CD8-positive, alpha-beta memory T cell (primary cell): ENCODE measurements around the gene CRISP2. TPM values are rescaled to one million over a fixed set of nuclear protein-coding genes. Genes with fewer than 3 reads are reported as not detected.

Experiments used
- CTCF ChIA-PET: fragments of 350-600 bp; sonication (Branson Sonifier 250); formaldehyde crosslinking; loops from one replicate; lab custom pipeline; 2021; ENCODE audit warnings: antibody characterized with exemption; lab: Charles Lee
- POLR2A ChIA-PET: fragments of 350-600 bp; sonication (Branson Sonifier 250); formaldehyde crosslinking; loops from one replicate; lab custom pipeline; 2021; ENCODE audit warnings: antibody characterized with exemption; lab: Charles Lee
- DNase-seq, 5 donors: peaks; one replicate each; pipeline versions ENCODE4 v3.0.0 to v3.0.0-alpha.2; 2020 to 2022; ENCODE audit warnings: mixed read lengths in 1 of 5
- H3K27ac ChIP-seq: one replicate; pipeline ENCODE4 v1.7.0; 2013; ENCODE audit warnings: low read depth, mild to moderate bottlenecking, low read length, moderate library complexity
- H3K27me3 ChIP-seq: 2 replicates; pipeline ENCODE4 v1.7.0; 2013; ENCODE audit warnings: low read length, mild to moderate bottlenecking; ENCODE audit not compliant: insufficient read depth, poor library complexity, severe bottlenecking
- H3K36me3 ChIP-seq: 2 replicates; pipeline ENCODE4 v1.7.0; 2013; ENCODE audit warnings: mild to moderate bottlenecking, low read length, moderate library complexity; ENCODE audit not compliant: insufficient read depth
- H3K4me1 ChIP-seq: 2 replicates; pipeline ENCODE4 v1.7.0; 2013; ENCODE audit warnings: mild to moderate bottlenecking, low read length, moderate library complexity; ENCODE audit not compliant: insufficient read depth
- H3K4me3 ChIP-seq: 2 replicates; pipeline ENCODE4 v1.7.0; 2013; ENCODE audit warnings: mild to moderate bottlenecking, low read length
- H3K9me3 ChIP-seq: 2 replicates; pipeline ENCODE4 v1.7.0; 2013; ENCODE audit warnings: mild to moderate bottlenecking, low read length
- H3K27ac Mint-ChIP-seq, 8 donors: one replicate each; pipeline ENCODE4 v1.8.0; 2020 to 2021; ENCODE audit warnings: mixed read lengths in 8 of 8, mild to moderate bottlenecking in 6 of 8, inconsistent platforms in 3 of 8, moderate library complexity in 3 of 8
- H3K27me3 Mint-ChIP-seq, 2 donors: one replicate each; pipeline ENCODE4 v1.8.0; 2020 to 2021; ENCODE audit warnings: mixed read lengths in 2 of 2, mild to moderate bottlenecking in 1 of 2, moderate library complexity in 1 of 2
- H3K36me3 Mint-ChIP-seq, 3 donors: one replicate each; pipeline ENCODE4 v1.8.0; 2020 to 2021; ENCODE audit warnings: mixed read lengths in 3 of 3, inconsistent platforms in 1 of 3, mild to moderate bottlenecking in 1 of 3
- H3K4me1 Mint-ChIP-seq, 3 donors: one replicate each; pipeline ENCODE4 v1.8.0; 2020 to 2021; ENCODE audit warnings: mixed read lengths in 3 of 3, inconsistent platforms in 1 of 3, mild to moderate bottlenecking in 1 of 3
- H3K4me3 Mint-ChIP-seq, 7 donors: one replicate each; pipeline ENCODE4 v1.8.0; 2020 to 2021; ENCODE audit warnings: mixed read lengths in 7 of 7, mild to moderate bottlenecking in 6 of 7, moderate library complexity in 4 of 7, inconsistent platforms in 2 of 7
- H3K9me3 Mint-ChIP-seq, 5 donors: one replicate each; pipeline ENCODE4 v1.8.0; 2020 to 2022; ENCODE audit warnings: mixed read lengths in 5 of 5, mild to moderate bottlenecking in 3 of 5, moderate library complexity in 2 of 5, inconsistent platforms in 1 of 5
- polyA plus RNA-seq: library from polyadenylated mRNA; unstranded; fragments of 300-500 nt; fragmentation: Illumina TruSeq; gene quantifications from one replicate; pipeline ENCODE4 v1.2.3, GENCODE V29; 2021
- total RNA-seq, 2 experiments: library from RNA; stranded (reverse); gene quantifications; one replicate each; pipeline ENCODE4 v1.2.3, GENCODE V29; 2021

The CRISP2 gene
- total and polyA plus RNA-seq, 3 experiments from 2014 or later, result not detected

DNA sequence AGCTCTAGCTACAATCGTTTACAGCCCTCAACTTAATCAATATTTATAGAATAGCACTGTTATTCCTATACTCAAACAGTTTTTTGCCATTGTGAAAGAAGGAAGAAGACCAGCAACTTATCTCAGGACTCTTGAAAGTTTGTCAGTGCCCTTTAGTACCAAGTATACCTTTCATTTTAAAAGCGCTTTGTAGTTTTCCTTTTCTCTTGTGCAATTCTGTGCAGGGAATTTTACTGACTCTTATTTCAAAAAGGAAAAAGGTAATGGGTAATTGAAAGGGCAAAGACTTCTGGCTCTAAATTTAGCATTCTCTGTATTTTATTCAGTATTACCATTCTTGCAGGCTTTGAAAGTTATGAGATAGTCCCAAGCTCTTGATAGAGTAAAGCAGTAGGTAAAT, 59.9 kb downstream of the CRISP2 start:
- Mint-ChIP-seq H3K4me3 (no peak overlapping the region), H3K4me1 (no peaks in the 10 kb centered on the region), H3K36me3 (no peaks in the 10 kb centered on the region), H3K27ac (no peak overlapping the region), H3K27me3 (no peaks in the 10 kb centered on the region), H3K9me3 (peaks cover 0 to 5% (median 0%) of the 10 kb centered on the region in 5 donors)
- Histone ChIP-seq H3K27ac (no peak overlapping the region), H3K27me3 (no peaks in the 10 kb centered on the region), H3K4me3 (no peak overlapping the region), H3K36me3 (no peaks in the 10 kb centered on the region), H3K9me3 (no peaks in the 10 kb centered on the region), H3K4me1 (no peaks in the 10 kb centered on the region)
- ChIA-PET CTCF (no interaction called here), POLR2A (no interaction called here)
- DNase-seq, result no peak

DNA sequence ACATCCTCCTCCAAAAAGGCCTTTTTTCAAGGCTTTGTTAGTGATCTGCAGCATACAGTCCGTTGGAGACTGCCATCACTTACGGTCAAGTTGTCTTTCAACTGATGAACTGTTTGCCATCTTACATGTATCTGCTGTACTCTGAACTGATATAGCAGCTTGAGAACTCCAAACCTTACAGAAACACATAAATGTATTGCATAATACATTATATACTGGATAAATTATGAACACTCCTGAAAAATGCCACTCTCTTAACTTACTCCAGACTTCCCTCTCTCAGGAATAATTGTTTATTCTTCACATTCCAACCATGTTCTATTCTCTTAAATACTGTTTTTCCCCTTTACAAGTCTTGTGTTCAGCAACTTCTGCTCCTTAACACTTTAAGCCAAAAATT, 62.1 kb downstream of the CRISP2 start:
- Mint-ChIP-seq H3K9me3 (peaks cover 0 to 10% (median 0%) of the 10 kb centered on the region in 5 donors), H3K36me3 (no peaks in the 10 kb centered on the region), H3K4me3 (no peak overlapping the region), H3K4me1 (no peaks in the 10 kb centered on the region), H3K27ac (no peak overlapping the region), H3K27me3 (no peaks in the 10 kb centered on the region)
- Histone ChIP-seq H3K9me3 (no peaks in the 10 kb centered on the region), H3K27ac (no peak overlapping the region), H3K36me3 (no peaks in the 10 kb centered on the region), H3K4me3 (no peak overlapping the region), H3K4me1 (no peaks in the 10 kb centered on the region), H3K27me3 (no peaks in the 10 kb centered on the region)
- ChIA-PET CTCF (no interaction called here), POLR2A (no interaction called here)
- DNase-seq, result no peak

DNA sequence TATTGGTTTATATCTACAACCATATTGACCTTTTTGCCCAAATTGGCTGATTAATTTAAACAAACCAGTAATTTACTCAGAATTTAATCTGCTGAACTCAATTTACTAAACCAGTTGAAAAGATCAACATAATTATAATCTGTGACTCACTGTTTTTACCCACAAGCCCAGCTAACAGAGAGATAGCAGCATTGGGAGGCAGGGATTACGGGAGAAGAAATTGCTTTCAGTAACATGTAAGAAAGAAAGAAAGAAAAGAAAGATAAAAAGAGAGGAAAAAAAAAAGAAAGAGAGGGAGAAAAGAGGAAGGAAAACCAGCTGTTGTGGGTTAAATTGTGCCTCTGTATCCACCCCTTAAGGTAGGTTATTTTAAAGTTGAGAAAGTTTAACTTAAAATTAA, 63.4 kb downstream of the CRISP2 start:
- no peak overlapping the region for H3K4me3 Mint-ChIP-seq
- Histone ChIP-seq H3K4me1 (no peaks in the 10 kb centered on the region), H3K27ac (no peak overlapping the region), H3K27me3 (no peaks in the 10 kb centered on the region), H3K36me3 (no peaks in the 10 kb centered on the region), H3K4me3 (no peak overlapping the region), H3K9me3 (no peaks in the 10 kb centered on the region)
- CTCF ChIA-PET, result no interaction called here
- no peak for DNase-seq
- H3K27me3 Mint-ChIP-seq, result no peaks in the 10 kb centered on the region
- no peaks in the 10 kb centered on the region for H3K4me1 Mint-ChIP-seq
- no peaks in the 10 kb centered on the region for H3K36me3 Mint-ChIP-seq
- H3K27ac Mint-ChIP-seq, result no peak overlapping the region
- peaks cover 0 to 13% (median 0%) of the 10 kb centered on the region in 5 donors for H3K9me3 Mint-ChIP-seq
- POLR2A ChIA-PET, result no interaction called here

DNA sequence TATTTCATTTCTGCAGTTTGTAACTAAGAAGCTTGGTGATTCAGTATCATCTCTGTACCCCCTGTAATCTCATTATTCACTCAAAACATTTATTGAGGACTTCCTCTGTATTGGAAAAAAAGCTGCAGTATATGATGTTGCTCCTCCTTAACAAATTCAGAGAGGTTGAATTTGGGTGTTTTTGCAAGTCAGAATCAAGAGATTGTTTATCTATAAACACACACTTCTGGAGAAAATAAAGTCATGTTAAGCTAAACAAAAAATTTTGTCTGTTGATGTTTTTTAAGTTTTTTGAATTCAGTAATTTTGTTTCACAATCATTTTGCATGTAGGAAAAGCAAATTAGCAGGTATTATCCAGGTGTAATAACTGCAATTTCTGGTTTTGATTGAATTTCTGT, 65.3 kb downstream of the CRISP2 start:
- CTCF ChIA-PET, result no interaction called here
- Histone ChIP-seq H3K4me3 (no peak overlapping the region), H3K4me1 (no peaks in the 10 kb centered on the region), H3K9me3 (no peaks in the 10 kb centered on the region), H3K27me3 (no peaks in the 10 kb centered on the region), H3K27ac (peak overlapping the region; percentile 66), H3K36me3 (no peaks in the 10 kb centered on the region)
- H3K4me1 Mint-ChIP-seq, result no peaks in the 10 kb centered on the region
- no peaks in the 10 kb centered on the region for H3K27me3 Mint-ChIP-seq
- peaks cover 0 to 13% (median 0%) of the 10 kb centered on the region in 5 donors for H3K9me3 Mint-ChIP-seq
- no peak overlapping the region for H3K27ac Mint-ChIP-seq
- POLR2A ChIA-PET, result no interaction called here
- no peak for DNase-seq
- no peaks in the 10 kb centered on the region for H3K36me3 Mint-ChIP-seq
- H3K4me3 Mint-ChIP-seq, result no peak overlapping the region

DNA sequence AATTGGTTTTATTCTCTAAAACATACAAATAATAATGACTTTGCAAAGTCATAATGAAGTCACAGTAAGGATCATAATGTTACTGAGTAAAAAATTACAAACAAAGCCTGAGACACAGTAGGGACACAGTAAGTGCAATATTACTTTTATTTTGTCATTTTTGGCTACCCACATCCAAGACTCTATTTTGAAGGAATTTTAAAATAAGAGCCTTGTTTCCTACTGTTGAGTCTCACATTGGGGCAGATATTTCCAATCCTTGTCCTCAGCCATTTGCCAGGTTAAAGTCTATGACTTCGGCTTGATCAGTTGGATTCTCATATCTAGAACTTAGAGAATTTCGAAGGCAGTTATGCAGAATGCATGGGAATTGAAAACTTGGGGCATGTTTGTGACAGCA, 65.9 kb downstream of the CRISP2 start:
- H3K27ac Mint-ChIP-seq, result no peak overlapping the region
- H3K4me3 ChIP-seq, result no peak overlapping the region
- CTCF ChIA-PET, result no interaction called here
- no peaks in the 10 kb centered on the region for H3K4me1 Mint-ChIP-seq
- H3K36me3 Mint-ChIP-seq, result no peaks in the 10 kb centered on the region
- H3K9me3 Mint-ChIP-seq, result peaks cover 0 to 13% (median 0%) of the 10 kb centered on the region in 5 donors
- H3K4me1 ChIP-seq, result no peaks in the 10 kb centered on the region
- no peaks in the 10 kb centered on the region for H3K9me3 ChIP-seq
- no peak overlapping the region for H3K4me3 Mint-ChIP-seq
- no peaks in the 10 kb centered on the region for H3K36me3 ChIP-seq
- POLR2A ChIA-PET, result no interaction called here
- peak overlapping the region; percentile 66 for H3K27ac ChIP-seq
- no peak for DNase-seq
- H3K27me3 Mint-ChIP-seq, result no peaks in the 10 kb centered on the region
- H3K27me3 ChIP-seq, result no peaks in the 10 kb centered on the region

DNA sequence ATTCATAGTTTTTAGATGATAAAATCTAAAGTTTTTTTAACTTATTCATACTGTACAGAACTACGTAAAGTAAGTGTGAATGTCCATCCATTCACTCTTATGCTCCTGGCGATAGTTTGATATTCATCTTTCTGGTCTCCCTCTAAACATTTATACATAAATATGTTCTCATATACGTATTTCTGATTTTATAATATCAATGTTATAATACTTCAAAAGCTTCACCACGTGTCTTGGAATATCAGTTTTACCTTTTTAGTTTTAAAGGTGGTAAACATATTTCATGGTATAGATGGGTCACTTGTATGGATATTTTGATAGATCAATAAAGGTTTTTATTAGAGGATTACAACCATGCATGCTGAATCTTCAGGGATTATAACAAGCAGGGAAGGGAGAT, 66.4 kb downstream of the CRISP2 start:
- H3K27me3 ChIP-seq, result no peaks in the 10 kb centered on the region
- Mint-ChIP-seq H3K9me3 (peaks cover 0 to 13% (median 0%) of the 10 kb centered on the region in 5 donors), H3K4me3 (no peak overlapping the region), H3K36me3 (no peaks in the 10 kb centered on the region), H3K27me3 (no peaks in the 10 kb centered on the region), H3K4me1 (no peaks in the 10 kb centered on the region), H3K27ac (no peak overlapping the region)
- POLR2A ChIA-PET, result no interaction called here
- no peak overlapping the region for H3K4me3 ChIP-seq
- DNase-seq, result no peak
- no peaks in the 10 kb centered on the region for H3K36me3 ChIP-seq
- CTCF ChIA-PET, result no interaction called here
- no peaks in the 10 kb centered on the region for H3K9me3 ChIP-seq
- no peaks in the 10 kb centered on the region for H3K4me1 ChIP-seq
- H3K27ac ChIP-seq, result peak overlapping the region; percentile 66

DNA sequence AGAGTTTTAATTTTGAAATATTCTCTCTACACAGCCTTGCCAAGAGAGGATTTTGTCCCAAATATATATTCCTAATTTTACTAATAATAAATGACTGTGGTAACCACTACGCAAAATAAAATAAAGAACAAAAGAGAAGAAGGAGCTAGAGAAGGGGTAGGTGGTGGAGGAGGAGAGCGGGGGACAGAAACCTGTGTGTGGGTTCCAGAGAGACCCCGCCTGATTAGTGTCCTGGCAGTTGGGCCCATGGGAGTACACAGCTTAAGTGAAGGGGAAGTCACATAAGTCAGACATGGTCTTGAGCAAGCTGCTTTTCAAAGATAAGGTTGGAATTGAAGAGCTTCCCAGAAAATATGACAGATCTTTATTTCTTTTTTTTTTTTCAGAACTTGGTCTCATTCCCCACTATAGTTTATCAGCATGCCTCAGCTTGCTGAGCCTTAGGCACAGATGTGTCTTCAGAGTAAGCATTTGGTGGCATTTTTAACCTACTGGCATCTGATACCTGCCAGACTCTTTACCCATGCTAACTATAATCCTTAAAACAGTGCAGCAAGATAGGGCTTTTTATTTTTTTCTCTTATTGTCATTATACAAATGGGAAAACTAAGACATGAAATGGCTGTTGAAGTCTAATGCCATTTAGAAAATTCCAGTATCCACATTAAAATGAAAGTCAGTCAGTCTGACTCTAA, 67.1 kb downstream of the CRISP2 start:
- Histone ChIP-seq H3K4me3 (no peak overlapping the region), H3K27ac (peak overlapping the region; percentile 66), H3K27me3 (no peaks in the 10 kb centered on the region), H3K9me3 (no peaks in the 10 kb centered on the region), H3K36me3 (no peaks in the 10 kb centered on the region), H3K4me1 (no peaks in the 10 kb centered on the region)
- Mint-ChIP-seq H3K27ac (no peak overlapping the region), H3K4me1 (no peaks in the 10 kb centered on the region), H3K4me3 (no peak overlapping the region), H3K27me3 (no peaks in the 10 kb centered on the region), H3K36me3 (no peaks in the 10 kb centered on the region), H3K9me3 (peaks cover 0 to 13% (median 0%) of the 10 kb centered on the region in 5 donors)
- ChIA-PET POLR2A (no interaction called here), CTCF (no interaction called here)
- DNase-seq, result no peak

DNA sequence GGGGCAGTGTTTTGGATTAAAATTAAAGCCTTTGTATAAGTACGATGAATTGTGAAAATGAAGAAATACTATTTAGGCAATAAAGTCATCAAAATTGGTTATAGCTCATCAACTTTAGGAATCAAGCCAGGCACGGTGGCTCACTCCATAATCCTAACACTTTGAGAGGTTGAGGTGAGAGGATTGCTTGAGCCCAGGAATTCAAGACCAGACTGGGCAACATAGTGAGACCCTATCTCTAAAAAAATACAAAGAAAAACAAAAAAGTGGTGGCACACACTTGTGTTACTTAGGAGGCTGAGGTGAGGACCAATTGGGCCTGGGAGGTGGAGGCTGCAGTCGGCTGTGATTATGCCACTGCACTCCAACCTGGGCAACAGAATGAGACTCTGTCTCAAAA, 68.2 kb downstream of the CRISP2 start:
- no peaks in the 10 kb centered on the region for H3K36me3 ChIP-seq
- H3K27me3 ChIP-seq, result no peaks in the 10 kb centered on the region
- Mint-ChIP-seq H3K4me1 (no peaks in the 10 kb centered on the region), H3K27ac (peak overlapping the region in 1 of 8 donors; percentile 36), H3K27me3 (no peaks in the 10 kb centered on the region), H3K36me3 (no peaks in the 10 kb centered on the region), H3K9me3 (peaks cover 0 to 8% (median 0%) of the 10 kb centered on the region in 5 donors), H3K4me3 (no peak overlapping the region)
- H3K4me1 ChIP-seq, result no peaks in the 10 kb centered on the region
- H3K4me3 ChIP-seq, result no peak overlapping the region
- ChIA-PET POLR2A (no interaction called here), CTCF (no interaction called here)
- no peaks in the 10 kb centered on the region for H3K9me3 ChIP-seq
- no peak for DNase-seq
- peak overlapping the region; percentile 66 for H3K27ac ChIP-seq
